Keratinocyte (primary cell): Measurements from ENCODE around the gene BMPER.

Source experiments
- CTCF ChIP-seq, 3 experiments: IDR thresholded peaks in 1 of 3; conservative IDR thresholded peaks in 1 of 3; optimal IDR thresholded peaks in 1 of 3; 2 replicates in 2 of 3; 3 replicates in 1 of 3; pipeline versions ENCODE3 to v1.5.1; 2011; ENCODE audit warnings: low read length in 3 of 3, mild to moderate bottlenecking in 3 of 3, moderate library complexity in 2 of 3, control low read depth in 1 of 3, inconsistent platforms in 1 of 3; ENCODE audit not compliant: insufficient read depth in 2 of 3; ENCODE audit errors: extremely low read depth in 1 of 3
- EZH2 ChIP-seq: IDR thresholded peaks from one replicate; pipeline ENCODE4 v1.6.1; 2012; ENCODE audit warnings: inconsistent platforms, mild to moderate bottlenecking, low read length, moderate library complexity

- TF ChIP-seq CTCF (optimal IDR thresholded peaks at IDR 0.05 in 1 of 3, IDR thresholded peaks at IDR 0.05 in 1 of 3, conservative IDR thresholded peaks at IDR 0.05 in 1 of 3; ENCODE audit: extremely low read depth in 1 of 3, insufficient read depth in 2 of 3, low read length in 3 of 3) (no peak), EZH2 (no peak)
These were observed 292.9 kb downstream of the BMPER start for GRCh38 chr7:34198231-34198641.
